ENCODE results near the gene ERGIC3.

- TF ChIP-seq RARB (CRISPR knock-in tag; IDR thresholded peaks at IDR 0.05): no peak
- no peak for TF ChIP-seq ZNF8 (CRISPR knock-in tag; IDR thresholded peaks at IDR 0.05)
- no peak for TF ChIP-seq ZFP30 (CRISPR knock-in tag; IDR thresholded peaks at IDR 0.05)
- no peak for TF ChIP-seq ZFP3 (CRISPR knock-in tag; IDR thresholded peaks at IDR 0.05)
- no peak for TF ChIP-seq PATZ1 (CRISPR knock-in tag; IDR thresholded peaks at IDR 0.05; ENCODE audit: borderline replicate concordance)
- no peak for TF ChIP-seq PPARA (CRISPR knock-in tag; IDR thresholded peaks at IDR 0.05; ENCODE audit: borderline replicate concordance)
- no peak for TF ChIP-seq SNAI2 (CRISPR knock-in tag; IDR thresholded peaks at IDR 0.05)
- no peak for TF ChIP-seq CREB5 (CRISPR knock-in tag; IDR thresholded peaks at IDR 0.05; ENCODE audit: low read depth)
- TF ChIP-seq BACH2 (CRISPR knock-in tag; IDR thresholded peaks at IDR 0.05; ENCODE audit: borderline replicate concordance): no peak
- TF ChIP-seq ARNTL (CRISPR knock-in tag; IDR thresholded peaks at IDR 0.05; ENCODE audit: borderline replicate concordance, low read depth): no peak
- TF ChIP-seq TCF4 (CRISPR knock-in tag; IDR thresholded peaks at IDR 0.05; ENCODE audit: borderline replicate concordance): no peak
Observed at GRCh38 chr20:35601990-35602389, 60.1 kb downstream of the ERGIC3 start.
